Right ventricle myocardium superior (tissue), 1 donor: ENCODE data around the gene CSMD2. TPM values are rescaled to one million over a fixed set of nuclear protein-coding genes. Genes with fewer than 3 reads are reported as not detected.

Experiments
- ATAC-seq: fragments of 200-7000 bp; cut with Tn5 transposase; one replicate; pipeline ENCODE4 v1.9.1; 2020; ENCODE audit warnings: mild to moderate bottlenecking; ENCODE audit not compliant: poor library complexity
- DNase-seq: peaks from one replicate; pipeline ENCODE4 v3.0.0-alpha.2; 2020
- intact Hi-C: fragments of 100-400 bp; cut with DNase I; formaldehyde crosslinking; loops from one replicate; pipeline ENCODE4 v1.11.2; 2022
- total RNA-seq: library from RNA; stranded (reverse); fragmentation: NEBNext Ultra II Directional; extraction: Animal tissue kit (Norgen Biotek cat#: 25700); gene quantifications from one replicate; pipeline ENCODE4 v1.2.1, GENCODE V29; 2021
- donor health status: DM: no; HTN: yes; CAD: no; lungs with severe emphysema.

Gene CSMD2
- total RNA-seq, 1 donor from 2014 or later = 0.40 TPM

- DNase-seq (no peak), ATAC-seq (no peak)
- intact Hi-C loops = no loop called here
Observed at GRCh38 chr1:34070201-34070836, 94.7 kb downstream of the CSMD2 start.

- intact Hi-C loops = no loop called here
- ATAC-seq (no peak), DNase-seq (no peak)
Observed at GRCh38 chr1:34066981-34067603, 97.9 kb downstream of the CSMD2 start.

GRCh38 chr1:34066166-34066565 lies 98.9 kb downstream of the CSMD2 start:
- DNase-seq = no peak
- intact Hi-C loops = no loop called here
- ATAC-seq = no peak

GRCh38 chr1:34065498-34065897 lies 99.5 kb downstream of the CSMD2 start:
- intact Hi-C loops = no loop called here
- DNase-seq (no peak), ATAC-seq (no peak)

- intact Hi-C loops = no loop called here
- peak; percentile 34 for ATAC-seq
Observed at GRCh38 chr1:34060901-34061415, 104.1 kb downstream of the CSMD2 start.

GRCh38 chr1:34060187-34060730 lies 104.8 kb downstream of the CSMD2 start:
- no peak for DNase-seq
- ATAC-seq = no peak
- intact Hi-C loops = no loop called here

More at GRCh38 chr1:34060901-34061415, 104.1 kb downstream of the CSMD2 start:
- DNase-seq = peak; percentile 58

- DNase-seq (peak; percentile 78), ATAC-seq (peak; percentile 93)
- intact Hi-C loops = no loop called here
Observed at GRCh38 chr1:34057347-34058130, 107.5 kb downstream of the CSMD2 start.

- intact Hi-C loops = no loop called here
- DNase-seq (no peak), ATAC-seq (no peak)
Observed at GRCh38 chr1:34055818-34056217, 109.2 kb downstream of the CSMD2 start.

GRCh38 chr1:34054920-34055319 lies 110.1 kb downstream of the CSMD2 start:
- DNase-seq = no peak
- intact Hi-C loops = no loop called here
- ATAC-seq = no peak

- intact Hi-C loops = no loop called here
- no peak for ATAC-seq
- no peak for DNase-seq
Observed at GRCh38 chr1:34053660-34054059, 111.4 kb downstream of the CSMD2 start.

- intact Hi-C loops = no loop called here
- DNase-seq = no peak
- ATAC-seq = no peak
Observed at GRCh38 chr1:34052565-34052964, 112.5 kb downstream of the CSMD2 start.

- intact Hi-C loops = no loop called here
- no peak for DNase-seq
- ATAC-seq = no peak
Observed at GRCh38 chr1:34050709-34051485, 114.1 kb downstream of the CSMD2 start.

GRCh38 chr1:34049994-34050393 lies 115.0 kb downstream of the CSMD2 start:
- no peak for ATAC-seq
- no peak for DNase-seq
- intact Hi-C loops = no loop called here

GRCh38 chr1:34049477-34049876 lies 115.6 kb downstream of the CSMD2 start:
- DNase-seq (no peak), ATAC-seq (no peak)
- intact Hi-C loops = no loop called here

- DNase-seq (no peak), ATAC-seq (no peak)
- intact Hi-C loops = no loop called here
Observed at GRCh38 chr1:34037856-34038255, 127.2 kb downstream of the CSMD2 start.

GRCh38 chr1:34037109-34037508 lies 127.9 kb downstream of the CSMD2 start:
- no peak for ATAC-seq
- intact Hi-C loops = no loop called here
- DNase-seq = no peak

GRCh38 chr1:34034036-34034435 lies 131.0 kb downstream of the CSMD2 start:
- ATAC-seq (no peak), DNase-seq (no peak)
- intact Hi-C loops = no loop called here

GRCh38 chr1:34029954-34030353 lies 135.1 kb downstream of the CSMD2 start:
- intact Hi-C loops = no loop called here
- ATAC-seq = no peak
- no peak for DNase-seq

GRCh38 chr1:34029515-34029914 lies 135.5 kb downstream of the CSMD2 start:
- intact Hi-C loops = no loop called here
- ATAC-seq = no peak
- DNase-seq = no peak
